Islet of Langerhans (tissue), 1 donor: Measurements from ENCODE around the gene TYW5.
A peak's percentile ranks its signal among the peaks of the same experiment; 100 is the strongest.

ENCODE experiments used
- FAIRE-seq: peaks from one replicate; lab custom pipeline; 2011; peaks lifted over from hg19 to GRCh38; lab: Jason Lieb, UNC

The TYW5 gene

GRCh38 chr2:199955339-199956061, at the start of gene TYW5, which contains the start of gene MAIP1:
Gene TYW5 (minus strand): TSS chr2:199955491. CDS start chr2:199955470, 21 bp downstream.
Gene MAIP1 (plus strand): TSS chr2:199955582. CDS start chr2:199955799, 217 bp downstream.
- FAIRE-seq, result no peak

- FAIRE-seq, result no peak
These were observed 48.2 kb upstream of the TYW5 start for GRCh38 chr2:200003444-200003843.

- no peak for FAIRE-seq
These were observed 45.3 kb upstream of the TYW5 start for GRCh38 chr2:200000444-200001163.

- no peak for FAIRE-seq
These were observed 43.9 kb upstream of the TYW5 start for GRCh38 chr2:199999166-199999565.

GRCh38 chr2:199997296-199997695, 42.0 kb upstream of the TYW5 start:
- no peak for FAIRE-seq

- no peak for FAIRE-seq
These were observed 39.6 kb upstream of the TYW5 start for GRCh38 chr2:199994896-199995295.

GRCh38 chr2:199994371-199994770, 39.1 kb upstream of the TYW5 start:
- FAIRE-seq, result peak; percentile 51

GRCh38 chr2:199992296-199992695, 37.0 kb upstream of the TYW5 start:
- no peak for FAIRE-seq

- FAIRE-seq, result no peak
These were observed 36.4 kb upstream of the TYW5 start for GRCh38 chr2:199991691-199992090.

- no peak for FAIRE-seq
These were observed 34.5 kb upstream of the TYW5 start for GRCh38 chr2:199989822-199990221.

GRCh38 chr2:199988151-199988550, 32.9 kb upstream of the TYW5 start:
- no peak for FAIRE-seq

GRCh38 chr2:199987586-199987985, 32.3 kb upstream of the TYW5 start:
- no peak for FAIRE-seq

GRCh38 chr2:199985625-199986207, 30.4 kb upstream of the TYW5 start:
- peak; percentile 55 for FAIRE-seq

- FAIRE-seq, result no peak
These were observed 29.5 kb upstream of the TYW5 start for GRCh38 chr2:199984755-199985154.

GRCh38 chr2:199984159-199984558, 28.9 kb upstream of the TYW5 start:
- FAIRE-seq, result no peak

- FAIRE-seq, result no peak
These were observed 28.2 kb upstream of the TYW5 start for GRCh38 chr2:199983534-199983933.

- no peak for FAIRE-seq
These were observed 27.0 kb upstream of the TYW5 start for GRCh38 chr2:199982126-199982843.

- peak; percentile 98 for FAIRE-seq
These were observed 24.7 kb upstream of the TYW5 start for GRCh38 chr2:199979832-199980628.

GRCh38 chr2:199979398-199979797, 24.1 kb upstream of the TYW5 start:
- FAIRE-seq, result no peak

- FAIRE-seq, result no peak
These were observed 22.7 kb upstream of the TYW5 start for GRCh38 chr2:199977984-199978415.

GRCh38 chr2:199975273-199975895, 20.1 kb upstream of the TYW5 start:
- FAIRE-seq, result no peak
